ENCODE results near the gene PIERCE2. TPM values are rescaled to one million over a fixed set of nuclear protein-coding genes. Genes with fewer than 3 reads are reported as not detected.

Gene PIERCE2
- total RNA-seq (2012; rRNA removed) = 1.5 and 1.7 TPM in 2 replicates

GRCh38 chr15:55408012-55408928 lies at the start of gene PIERCE2, which contains the start of gene CCPG1:
TSS of gene PIERCE2 (plus strand) at chr15:55408495. CDS start at chr15:55408769, 274 bp downstream.
TSS of gene CCPG1 (minus strand) at chr15:55408359. CDS start at chr15:55389424, 18,935 bp downstream.
- no peaks in the 10 kb centered on the region for H3K36me3 ChIP-seq (ENCODE audit: insufficient read depth, low read length)
- H3K4me1 ChIP-seq (ENCODE audit: control insufficient read depth, insufficient read depth, low read length) = peaks cover 10% of the 10 kb centered on the region
- H3K9me3 ChIP-seq (replicated peaks; ENCODE audit: low read length) = no peaks in the 10 kb centered on the region
- no peaks in the 10 kb centered on the region for H3K27me3 ChIP-seq (ENCODE audit: control insufficient read depth, insufficient read depth, low read length)
- peak within 1 kb of the TSS; percentile 90 for H3K4me3 ChIP-seq (ENCODE audit: low read length)
- peak within 1 kb of the TSS; percentile 89 for H3K9ac ChIP-seq (ENCODE audit: low read depth, low read length)
- peak within 1 kb of the TSS; percentile 81 for H3K4me2 ChIP-seq (ENCODE audit: low read length)

- Histone ChIP-seq H3K9me3 (replicated peaks; ENCODE audit: low read length) (no peaks in the 10 kb centered on the region), H3K36me3 (ENCODE audit: insufficient read depth, low read length) (peaks cover 16% of the 10 kb centered on the region), H3K4me2 (ENCODE audit: low read length) (no peak overlapping the region)
These were observed 48.0 kb upstream of the PIERCE2 start for GRCh38 chr15:55360256-55360655.

GRCh38 chr15:55361048-55361447 lies 47.2 kb upstream of the PIERCE2 start:
- H3K27me3 ChIP-seq (ENCODE audit: control insufficient read depth, insufficient read depth, low read length) = no peaks in the 10 kb centered on the region
- no peaks in the 10 kb centered on the region for H3K9me3 ChIP-seq (replicated peaks; ENCODE audit: low read length)
- H3K36me3 ChIP-seq (ENCODE audit: insufficient read depth, low read length) = peaks cover 11% of the 10 kb centered on the region
- no peak overlapping the region for H3K4me3 ChIP-seq (ENCODE audit: low read length)
- H3K4me1 ChIP-seq (ENCODE audit: control insufficient read depth, insufficient read depth, low read length) = peaks cover 10% of the 10 kb centered on the region
- H3K4me2 ChIP-seq (ENCODE audit: low read length) = no peak overlapping the region
- H3K9ac ChIP-seq (ENCODE audit: low read depth, low read length) = no peak overlapping the region

More at GRCh38 chr15:55360256-55360655, 48.0 kb upstream of the PIERCE2 start:
- H3K9ac ChIP-seq (ENCODE audit: low read depth, low read length) = no peak overlapping the region
- H3K4me1 ChIP-seq (ENCODE audit: control insufficient read depth, insufficient read depth, low read length) = peaks cover 10% of the 10 kb centered on the region
- no peaks in the 10 kb centered on the region for H3K27me3 ChIP-seq (ENCODE audit: control insufficient read depth, insufficient read depth, low read length)
- H3K4me3 ChIP-seq (ENCODE audit: low read length) = no peak overlapping the region

- H3K27me3 ChIP-seq (ENCODE audit: control insufficient read depth, insufficient read depth, low read length) = no peaks in the 10 kb centered on the region
- H3K4me2 ChIP-seq (ENCODE audit: low read length) = no peak overlapping the region
- H3K9me3 ChIP-seq (replicated peaks; ENCODE audit: low read length) = no peaks in the 10 kb centered on the region
- peaks cover 5% of the 10 kb centered on the region for H3K4me1 ChIP-seq (ENCODE audit: control insufficient read depth, insufficient read depth, low read length)
- H3K36me3 ChIP-seq (ENCODE audit: insufficient read depth, low read length) = peaks cover 11% of the 10 kb centered on the region
- H3K9ac ChIP-seq (ENCODE audit: low read depth, low read length) = no peak overlapping the region
- H3K4me3 ChIP-seq (ENCODE audit: low read length) = no peak overlapping the region
These were observed 45.7 kb upstream of the PIERCE2 start for GRCh38 chr15:55362641-55363040.

GRCh38 chr15:55366981-55367380 lies 41.3 kb upstream of the PIERCE2 start:
- Histone ChIP-seq H3K9ac (ENCODE audit: low read depth, low read length) (no peak overlapping the region), H3K4me2 (ENCODE audit: low read length) (no peak overlapping the region), H3K36me3 (ENCODE audit: insufficient read depth, low read length) (peaks cover 4% of the 10 kb centered on the region), H3K27me3 (ENCODE audit: control insufficient read depth, insufficient read depth, low read length) (no peaks in the 10 kb centered on the region), H3K4me1 (ENCODE audit: control insufficient read depth, insufficient read depth, low read length) (no peaks in the 10 kb centered on the region), H3K9me3 (replicated peaks; ENCODE audit: low read length) (no peaks in the 10 kb centered on the region), H3K4me3 (ENCODE audit: low read length) (no peak overlapping the region)

- peak overlapping the region; percentile 21 for H3K9ac ChIP-seq (ENCODE audit: low read depth, low read length)
- H3K36me3 ChIP-seq (ENCODE audit: insufficient read depth, low read length) = peaks cover 10% of the 10 kb centered on the region
- H3K9me3 ChIP-seq (replicated peaks; ENCODE audit: low read length) = no peaks in the 10 kb centered on the region
- no peaks in the 10 kb centered on the region for H3K27me3 ChIP-seq (ENCODE audit: control insufficient read depth, insufficient read depth, low read length)
- H3K4me1 ChIP-seq (ENCODE audit: control insufficient read depth, insufficient read depth, low read length) = peaks cover 10% of the 10 kb centered on the region
- peak overlapping the region; percentile 62 for H3K4me2 ChIP-seq (ENCODE audit: low read length)
- peak overlapping the region; percentile 35 for H3K4me3 ChIP-seq (ENCODE audit: low read length)
These were observed 35.4 kb upstream of the PIERCE2 start for GRCh38 chr15:55372701-55373440.

- Histone ChIP-seq H3K4me1 (ENCODE audit: control insufficient read depth, insufficient read depth, low read length) (no peaks in the 10 kb centered on the region), H3K27me3 (ENCODE audit: control insufficient read depth, insufficient read depth, low read length) (no peaks in the 10 kb centered on the region), H3K4me3 (ENCODE audit: low read length) (no peak overlapping the region), H3K36me3 (ENCODE audit: insufficient read depth, low read length) (peaks cover 11% of the 10 kb centered on the region), H3K9ac (ENCODE audit: low read depth, low read length) (no peak overlapping the region), H3K9me3 (replicated peaks; ENCODE audit: low read length) (no peaks in the 10 kb centered on the region), H3K4me2 (ENCODE audit: low read length) (no peak overlapping the region)
These were observed 29.2 kb upstream of the PIERCE2 start for GRCh38 chr15:55379095-55379494.

GRCh38 chr15:55381595-55381994 lies 26.7 kb upstream of the PIERCE2 start:
- Histone ChIP-seq H3K9ac (ENCODE audit: low read depth, low read length) (no peak overlapping the region), H3K36me3 (ENCODE audit: insufficient read depth, low read length) (peaks cover 10% of the 10 kb centered on the region), H3K4me1 (ENCODE audit: control insufficient read depth, insufficient read depth, low read length) (no peaks in the 10 kb centered on the region), H3K9me3 (replicated peaks; ENCODE audit: low read length) (no peaks in the 10 kb centered on the region), H3K4me2 (ENCODE audit: low read length) (no peak overlapping the region), H3K27me3 (ENCODE audit: control insufficient read depth, insufficient read depth, low read length) (no peaks in the 10 kb centered on the region), H3K4me3 (ENCODE audit: low read length) (no peak overlapping the region)

GRCh38 chr15:55383687-55384086 lies 24.6 kb upstream of the PIERCE2 start:
- peaks cover 6% of the 10 kb centered on the region for H3K4me1 ChIP-seq (ENCODE audit: control insufficient read depth, insufficient read depth, low read length)
- no peak overlapping the region for H3K9ac ChIP-seq (ENCODE audit: low read depth, low read length)
- no peaks in the 10 kb centered on the region for H3K9me3 ChIP-seq (replicated peaks; ENCODE audit: low read length)
- H3K36me3 ChIP-seq (ENCODE audit: insufficient read depth, low read length) = peaks cover 10% of the 10 kb centered on the region
- H3K4me3 ChIP-seq (ENCODE audit: low read length) = no peak overlapping the region
- no peak overlapping the region for H3K4me2 ChIP-seq (ENCODE audit: low read length)
- no peaks in the 10 kb centered on the region for H3K27me3 ChIP-seq (ENCODE audit: control insufficient read depth, insufficient read depth, low read length)

GRCh38 chr15:55387027-55387426 lies 21.3 kb upstream of the PIERCE2 start:
- H3K9me3 ChIP-seq (replicated peaks; ENCODE audit: low read length) = no peaks in the 10 kb centered on the region
- peaks cover 10% of the 10 kb centered on the region for H3K36me3 ChIP-seq (ENCODE audit: insufficient read depth, low read length)
- no peak overlapping the region for H3K9ac ChIP-seq (ENCODE audit: low read depth, low read length)
- H3K4me3 ChIP-seq (ENCODE audit: low read length) = no peak overlapping the region
- H3K27me3 ChIP-seq (ENCODE audit: control insufficient read depth, insufficient read depth, low read length) = no peaks in the 10 kb centered on the region
- H3K4me1 ChIP-seq (ENCODE audit: control insufficient read depth, insufficient read depth, low read length) = peaks cover 15% of the 10 kb centered on the region
- H3K4me2 ChIP-seq (ENCODE audit: low read length) = no peak overlapping the region

- Histone ChIP-seq H3K4me3 (ENCODE audit: low read length) (no peak overlapping the region), H3K36me3 (ENCODE audit: insufficient read depth, low read length) (peaks cover 5% of the 10 kb centered on the region), H3K4me1 (ENCODE audit: control insufficient read depth, insufficient read depth, low read length) (peaks cover 15% of the 10 kb centered on the region)
These were observed 19.1 kb upstream of the PIERCE2 start for GRCh38 chr15:55389264-55389607.

More at GRCh38 chr15:55389264-55389607, 19.1 kb upstream of the PIERCE2 start:
- H3K27me3 ChIP-seq (ENCODE audit: control insufficient read depth, insufficient read depth, low read length) = no peaks in the 10 kb centered on the region
- no peak overlapping the region for H3K9ac ChIP-seq (ENCODE audit: low read depth, low read length)
- no peaks in the 10 kb centered on the region for H3K9me3 ChIP-seq (replicated peaks; ENCODE audit: low read length)
- H3K4me2 ChIP-seq (ENCODE audit: low read length) = peak overlapping the region; percentile 53
